Measurements from ENCODE around the gene PIGBOS1. TPM values are rescaled to one million over a fixed set of nuclear protein-coding genes. Genes with fewer than 3 reads are reported as not detected.

PIGBOS1 gene
- total RNA-seq, 1 experiment from 2014 or later, result 27.7 TPM

DNA sequence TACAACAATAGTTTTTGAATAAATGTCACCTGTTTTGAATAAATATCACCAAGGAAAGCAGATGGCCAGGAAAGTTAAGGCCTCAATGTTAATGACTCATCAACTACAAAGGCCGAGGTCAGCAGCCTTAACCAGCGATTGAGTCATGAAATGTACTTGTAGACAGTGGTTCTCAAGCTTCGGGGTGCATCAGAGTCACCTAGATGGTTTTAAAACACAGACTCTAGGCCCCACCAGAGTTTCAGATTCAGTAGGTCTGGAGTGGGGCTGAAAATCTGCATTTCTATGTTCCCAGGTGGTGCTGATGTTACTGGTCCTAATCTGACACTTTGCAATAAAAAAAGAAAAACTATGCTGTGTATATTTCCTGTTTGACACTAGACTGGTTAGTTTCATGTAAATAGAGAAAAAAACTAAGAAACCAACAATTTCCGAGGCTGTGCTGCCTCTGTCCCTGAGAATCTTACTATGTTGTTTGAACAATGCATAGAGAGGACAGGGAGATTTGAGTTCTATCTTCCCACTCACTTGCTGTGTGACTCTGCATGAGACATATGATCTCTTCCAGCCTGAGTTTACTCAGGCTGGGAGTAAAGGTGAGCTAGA, 39.1 kb downstream of the PIGBOS1 start:
- in situ Hi-C loops (cut with HindIII; ENCODE audit: low pct_unique_long_range_greater_than_20kb, low sequenced_read_pairs), result no loop called here
- no peak for DNase-seq (ENCODE audit: low read depth, low spot score)

DNA sequence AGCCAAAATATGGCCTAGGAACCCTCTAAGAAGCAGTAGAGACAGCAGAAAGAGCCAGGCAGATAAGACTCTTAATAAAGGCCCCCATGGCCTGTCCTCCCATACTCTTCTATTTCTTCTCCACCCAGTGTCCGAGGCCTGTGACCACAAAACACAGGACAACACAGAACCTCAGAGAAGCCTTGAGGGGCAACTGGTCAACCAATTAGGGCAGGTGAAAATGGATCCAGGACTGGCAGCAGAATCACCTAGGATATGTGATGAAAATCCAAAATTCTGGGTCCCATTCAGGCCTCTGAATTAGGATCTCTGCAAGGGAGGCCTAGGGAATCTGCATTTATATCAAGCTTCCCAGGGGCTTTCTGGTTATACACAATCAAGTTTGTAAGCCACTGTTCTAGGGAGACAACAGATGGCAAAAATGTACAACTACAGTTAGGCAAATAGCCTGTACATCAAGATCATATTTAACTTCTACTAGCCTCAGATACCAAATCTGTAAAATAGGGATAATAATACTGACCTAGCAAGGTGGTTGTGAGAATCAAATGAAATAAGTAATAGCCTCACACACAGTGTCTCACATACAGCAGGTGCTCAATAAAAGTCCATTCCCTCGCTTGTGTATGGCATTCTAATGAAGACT, 39.7 kb downstream of the PIGBOS1 start:
- no peak for DNase-seq (ENCODE audit: low read depth, low spot score)
- in situ Hi-C loops (cut with HindIII; ENCODE audit: low pct_unique_long_range_greater_than_20kb, low sequenced_read_pairs), result no loop called here

- in situ Hi-C loops (cut with HindIII; ENCODE audit: low pct_unique_long_range_greater_than_20kb, low sequenced_read_pairs), result no loop called here
- no peak for DNase-seq (ENCODE audit: low read depth, low spot score)
Observed at GRCh38 chr15:55277715-55278114, 41.2 kb downstream of the PIGBOS1 start.

GRCh38 chr15:55277116-55277564, 41.8 kb downstream of the PIGBOS1 start:
- no peak for DNase-seq (ENCODE audit: low read depth, low spot score)
- in situ Hi-C loops (cut with HindIII; ENCODE audit: low pct_unique_long_range_greater_than_20kb, low sequenced_read_pairs), result no loop called here

GRCh38 chr15:55276324-55276723, 42.6 kb downstream of the PIGBOS1 start:
- DNase-seq (ENCODE audit: low read depth, low spot score), result no peak
- in situ Hi-C loops (cut with HindIII; ENCODE audit: low pct_unique_long_range_greater_than_20kb, low sequenced_read_pairs), result no loop called here

DNA sequence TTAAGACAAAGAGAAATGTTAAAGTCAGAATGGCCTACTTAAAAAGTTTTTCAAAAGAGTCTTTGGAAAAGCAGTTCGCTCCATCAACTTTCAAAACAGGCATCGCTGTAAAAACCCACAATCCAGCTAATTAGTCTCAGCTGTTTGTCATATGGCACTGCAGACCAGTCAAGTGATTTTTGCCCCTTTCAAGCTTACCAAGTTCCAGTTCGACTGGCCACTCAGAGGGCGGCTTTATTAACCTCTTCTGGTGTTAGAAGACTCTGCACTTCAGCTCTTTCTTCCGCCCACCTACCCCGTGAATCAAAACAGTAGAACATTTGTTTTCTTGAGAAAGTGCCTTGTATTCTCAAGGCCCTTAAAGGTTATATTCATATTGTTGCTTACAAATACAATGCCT, 48.6 kb downstream of the PIGBOS1 start:
- DNase-seq (ENCODE audit: low read depth, low spot score), result peak; percentile 95
- in situ Hi-C loops (cut with HindIII; ENCODE audit: low pct_unique_long_range_greater_than_20kb, low sequenced_read_pairs), result no loop called here

DNA sequence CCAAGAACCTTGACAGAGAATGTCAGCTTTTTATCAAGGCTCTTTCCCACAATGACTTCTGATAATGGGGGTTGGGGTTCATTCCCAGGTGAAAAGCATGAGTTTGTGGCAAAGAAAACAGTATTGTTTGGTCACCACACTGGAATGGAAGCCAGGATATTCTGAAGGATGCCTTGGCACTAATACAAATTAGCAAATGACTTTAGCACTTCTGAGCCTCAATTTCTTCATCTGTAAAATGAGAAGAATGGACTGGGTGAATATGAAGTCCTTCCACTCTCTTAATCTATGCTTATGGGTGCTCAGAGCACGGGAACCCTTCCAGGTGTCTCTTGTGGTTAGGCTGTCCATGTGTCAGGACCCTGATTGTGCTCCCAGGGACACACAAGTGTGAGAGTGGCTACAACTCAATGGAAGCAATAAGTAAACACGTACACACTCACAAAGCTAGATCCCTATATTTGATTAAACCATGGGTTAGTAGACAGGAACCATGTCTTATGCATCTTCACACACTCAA, 50.7 kb downstream of the PIGBOS1 start:
- in situ Hi-C loops (cut with HindIII; ENCODE audit: low pct_unique_long_range_greater_than_20kb, low sequenced_read_pairs), result no loop called here
- DNase-seq (ENCODE audit: low read depth, low spot score), result no peak

DNA sequence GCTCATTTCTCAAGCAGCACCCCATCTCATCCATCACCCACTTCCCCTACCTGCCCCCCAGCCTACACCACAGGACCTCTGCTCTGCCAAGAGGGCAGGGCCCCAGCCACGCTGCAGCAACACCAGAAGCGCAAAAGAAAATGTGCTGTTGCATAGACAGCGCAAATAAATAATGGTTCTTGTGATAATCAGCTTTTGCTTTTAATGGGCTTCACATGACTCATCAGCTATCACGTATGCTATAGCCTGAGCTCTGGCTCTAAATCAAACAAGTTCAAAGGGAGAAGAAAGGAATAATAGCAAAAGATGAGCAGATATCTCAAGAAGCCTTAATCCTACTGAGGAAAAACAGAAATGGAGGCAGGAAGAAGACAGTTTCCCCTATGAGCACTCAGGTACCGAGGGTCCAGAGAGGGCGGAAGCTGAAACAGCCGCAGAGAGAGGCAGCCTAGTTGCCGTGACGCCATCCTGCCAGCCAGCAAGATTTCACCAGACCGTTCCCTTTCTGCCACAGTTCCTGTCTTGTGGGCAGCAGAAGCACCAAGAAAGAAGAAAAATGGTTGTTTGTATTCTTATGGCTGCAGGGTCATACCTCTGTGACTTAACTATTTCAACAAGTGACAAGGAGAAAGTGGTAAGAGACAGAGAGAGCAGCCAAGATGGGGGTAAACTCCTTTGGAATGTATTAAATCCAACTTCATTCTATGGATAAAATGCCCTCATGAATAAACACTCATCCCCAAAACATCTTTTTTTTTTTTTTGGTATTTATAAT, 51.3 kb downstream of the PIGBOS1 start:
- in situ Hi-C loops (cut with HindIII; ENCODE audit: low pct_unique_long_range_greater_than_20kb, low sequenced_read_pairs), result no loop called here
- peak; percentile 67 for DNase-seq (ENCODE audit: low read depth, low spot score)

Other genes starting within 250 kb of the PIGBOS1 start
- gene RSL24D1, start 122.2 kb downstream of the PIGBOS1 start, total RNA-seq (2014; rRNA removed; shearing (Covaris generic)), result 214 and 237 TPM in 2 replicates
- gene RAB27A, start 29.3 kb downstream of the PIGBOS1 start, total RNA-seq (2014; rRNA removed; shearing (Covaris generic)), result 96.4 and 97.7 TPM in 2 replicates
- 24.3 and 24.6 TPM in 2 replicates for gene PIGB, start 99 bp upstream of the PIGBOS1 start, total RNA-seq (2014; rRNA removed; shearing (Covaris generic))
- 61.7 and 69.8 TPM in 2 replicates for gene CCPG1, start 89.2 kb upstream of the PIGBOS1 start, total RNA-seq (2014; rRNA removed; shearing (Covaris generic))
- gene PIERCE2, start 89.4 kb upstream of the PIGBOS1 start, total RNA-seq (2014; rRNA removed; shearing (Covaris generic)), result 3.9 and 4.1 TPM in 2 replicates
- gene DNAAF4, start 189.1 kb upstream of the PIGBOS1 start, total RNA-seq (2014; rRNA removed; shearing (Covaris generic)), result 0.37 and 1.6 TPM in 2 replicates